Activated CD4-positive, alpha-beta memory T cell treated with anti-CD3 and anti-CD28 coated beads for 36 hours (primary cell): ENCODE data around the gene TOP3B. TPM values are rescaled to one million over a fixed set of nuclear protein-coding genes. Genes with fewer than 3 reads are reported as not detected.

Experiments
- CTCF ChIA-PET: fragments of 350-600 bp; sonication (Branson Sonifier 250); formaldehyde crosslinking; loops from one replicate; lab custom pipeline; 2021; ENCODE audit warnings: antibody characterized with exemption, inconsistent platforms; lab: Charles Lee
- POLR2A ChIA-PET: fragments of 350-600 bp; sonication (Branson Sonifier 250); formaldehyde crosslinking; loops from one replicate; lab custom pipeline; 2021; ENCODE audit warnings: antibody characterized with exemption; lab: Charles Lee
- DNase-seq: peaks from one replicate; pipeline ENCODE4 v3.0.0-alpha.2; 2020
- H3K27ac Mint-ChIP-seq: one replicate; pipeline ENCODE4 v1.8.0; 2021; ENCODE audit warnings: mixed read lengths
- H3K27me3 Mint-ChIP-seq: one replicate; pipeline ENCODE4 v1.8.0; 2021; ENCODE audit warnings: mixed read lengths
- H3K36me3 Mint-ChIP-seq: one replicate; pipeline ENCODE4 v1.8.0; 2021; ENCODE audit warnings: mixed read lengths
- H3K4me1 Mint-ChIP-seq: one replicate; pipeline ENCODE4 v1.8.0; 2021; ENCODE audit warnings: low read depth, mixed read lengths
- H3K4me3 Mint-ChIP-seq: one replicate; pipeline ENCODE4 v1.8.0; 2021; ENCODE audit warnings: mild to moderate bottlenecking, mixed read lengths
- H3K9me3 Mint-ChIP-seq: one replicate; pipeline ENCODE4 v1.8.0; 2021; ENCODE audit warnings: mixed read lengths
- intact Hi-C: fragments of 100-400 bp; cut with micrococcal nuclease; formaldehyde crosslinking; loops from one replicate; pipeline ENCODE4 v1.15.1; 2023
- total RNA-seq, 2 experiments: library from RNA; stranded (reverse); gene quantifications; one replicate each; pipeline ENCODE4 v1.2.3, GENCODE V29; 2021

Gene TOP3B
- total RNA-seq, 2 experiments from 2014 or later: 28.8 to 30.4 TPM

- DNase-seq: no peak
- no peaks in the 10 kb centered on the region for H3K9me3 Mint-ChIP-seq
- ChIA-PET POLR2A (no interaction called here), CTCF (no interaction called here)
- peaks cover 10% of the 10 kb centered on the region for H3K27me3 Mint-ChIP-seq
- no peaks in the 10 kb centered on the region for H3K36me3 Mint-ChIP-seq
- H3K4me1 Mint-ChIP-seq: no peaks in the 10 kb centered on the region
- no peak overlapping the region for H3K27ac Mint-ChIP-seq
- intact Hi-C loops: no loop called here
- no peak overlapping the region for H3K4me3 Mint-ChIP-seq
Observed at GRCh38 chr22:22005945-22006595, 23.5 kb upstream of the TOP3B start.

DNA sequence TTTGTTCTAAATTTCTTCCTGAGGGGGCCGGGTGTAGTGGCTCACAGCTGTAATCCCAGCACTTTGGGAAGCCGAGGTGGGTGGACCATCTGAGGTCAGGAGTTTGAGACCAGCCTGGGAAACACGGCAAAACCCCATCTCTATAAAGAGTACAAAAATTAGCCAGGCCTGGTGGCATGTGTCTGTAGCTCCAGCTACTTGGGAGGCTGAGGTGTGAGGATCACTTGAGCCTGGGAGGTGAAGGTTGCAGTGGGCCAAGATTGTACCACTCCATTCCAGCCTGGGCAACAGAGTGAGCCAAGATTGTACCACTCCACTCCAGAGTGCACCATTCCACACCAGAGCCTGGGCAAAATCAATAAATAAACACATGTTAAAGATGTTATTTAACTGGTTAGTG lies 20.6 kb upstream of the TOP3B start:
- CTCF ChIA-PET: interaction anchor here (2.0 kb wide), 1 partner anchor 31 kb away, joined by 7 read pairs; no protein-coding TSS in a partner anchor
- POLR2A ChIA-PET: no interaction called here

GRCh38 chr22:22002526-22003055 lies 20.0 kb upstream of the TOP3B start:
- no peaks in the 10 kb centered on the region for H3K9me3 Mint-ChIP-seq
- H3K36me3 Mint-ChIP-seq: no peaks in the 10 kb centered on the region
- CTCF ChIA-PET: interaction anchor here (0.9 to 2.0 kb wide), 2 partner anchors 30 to 194 kb away, joined by 3 to 7 read pairs; no protein-coding TSS in a partner anchor

More for the DNA sequence above, 20.6 kb upstream of the TOP3B start:
- no peak overlapping the region for H3K4me3 Mint-ChIP-seq
- no peaks in the 10 kb centered on the region for H3K36me3 Mint-ChIP-seq
- intact Hi-C loops: no loop called here
- H3K9me3 Mint-ChIP-seq: no peaks in the 10 kb centered on the region
- peaks cover 1% of the 10 kb centered on the region for H3K27me3 Mint-ChIP-seq
- no peak for DNase-seq
- H3K27ac Mint-ChIP-seq: no peak overlapping the region
- H3K4me1 Mint-ChIP-seq: no peaks in the 10 kb centered on the region

GRCh38 chr22:22001664-22002525 lies 19.3 kb upstream of the TOP3B start:
- Mint-ChIP-seq H3K9me3 (no peaks in the 10 kb centered on the region), H3K36me3 (no peaks in the 10 kb centered on the region), H3K4me1 (no peaks in the 10 kb centered on the region), H3K27ac (no peak overlapping the region), H3K4me3 (no peak overlapping the region), H3K27me3 (peaks cover 1% of the 10 kb centered on the region)
- ChIA-PET CTCF (interaction anchor here (0.9 to 2.0 kb wide), 2 partner anchors 30 to 195 kb away, joined by 3 to 7 read pairs; no protein-coding TSS in a partner anchor), POLR2A (no interaction called here)
- intact Hi-C loops: no loop called here
- no peak for DNase-seq

More at GRCh38 chr22:22002526-22003055, 20.0 kb upstream of the TOP3B start:
- Mint-ChIP-seq H3K27ac (no peak overlapping the region), H3K27me3 (peaks cover 1% of the 10 kb centered on the region), H3K4me1 (no peaks in the 10 kb centered on the region), H3K4me3 (no peak overlapping the region)
- POLR2A ChIA-PET: no interaction called here
- no peak for DNase-seq
- intact Hi-C loops: no loop called here

GRCh38 chr22:21998595-21999247 lies 16.1 kb upstream of the TOP3B start:
- H3K27me3 Mint-ChIP-seq: peaks cover 1% of the 10 kb centered on the region
- no peak for DNase-seq
- H3K9me3 Mint-ChIP-seq: no peaks in the 10 kb centered on the region
- no peak overlapping the region for H3K4me3 Mint-ChIP-seq
- intact Hi-C loops: no loop called here
- CTCF ChIA-PET: no interaction called here
- no peaks in the 10 kb centered on the region for H3K4me1 Mint-ChIP-seq
- POLR2A ChIA-PET: no interaction called here
- H3K27ac Mint-ChIP-seq: no peak overlapping the region
- H3K36me3 Mint-ChIP-seq: no peaks in the 10 kb centered on the region

DNA sequence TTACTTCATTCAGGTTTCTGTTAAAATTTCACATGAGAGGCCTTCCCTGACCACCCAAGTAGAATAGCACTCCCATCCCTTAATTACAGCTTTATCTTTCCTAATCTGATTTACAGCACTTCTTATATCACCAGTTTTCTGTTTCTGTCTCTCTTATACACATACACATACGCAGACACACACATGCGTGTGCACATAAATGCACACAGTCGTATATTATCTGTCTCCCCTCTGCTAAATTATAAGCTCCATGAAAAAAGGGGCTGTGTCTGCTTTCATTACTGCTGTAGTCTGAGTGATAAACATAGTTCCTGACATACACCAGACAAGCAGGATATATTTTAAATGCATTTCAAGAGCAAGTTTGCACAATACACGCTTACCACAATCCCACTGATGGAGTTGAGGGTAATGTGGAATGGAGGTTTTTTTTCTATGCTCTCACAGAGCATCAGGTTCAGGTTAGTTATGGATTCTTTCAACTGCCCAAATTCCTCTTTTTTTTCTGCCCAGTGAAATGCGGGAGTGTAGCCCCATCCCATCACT lies 13.7 kb upstream of the TOP3B start:
- no peak overlapping the region for H3K4me3 Mint-ChIP-seq
- no peak for DNase-seq
- H3K36me3 Mint-ChIP-seq: no peaks in the 10 kb centered on the region
- intact Hi-C loops: no loop called here
- H3K9me3 Mint-ChIP-seq: no peaks in the 10 kb centered on the region
- no peaks in the 10 kb centered on the region for H3K4me1 Mint-ChIP-seq
- peaks cover 3% of the 10 kb centered on the region for H3K27me3 Mint-ChIP-seq
- no peak overlapping the region for H3K27ac Mint-ChIP-seq
- ChIA-PET CTCF (no interaction called here), POLR2A (no interaction called here)

GRCh38 chr22:21995660-21996059 lies 13.1 kb upstream of the TOP3B start:
- H3K27me3 Mint-ChIP-seq: peaks cover 3% of the 10 kb centered on the region
- no peaks in the 10 kb centered on the region for H3K4me1 Mint-ChIP-seq
- no peak overlapping the region for H3K27ac Mint-ChIP-seq
- DNase-seq: no peak
- ChIA-PET CTCF (no interaction called here), POLR2A (no interaction called here)
- intact Hi-C loops: no loop called here
- no peak overlapping the region for H3K4me3 Mint-ChIP-seq
- no peaks in the 10 kb centered on the region for H3K9me3 Mint-ChIP-seq
- no peaks in the 10 kb centered on the region for H3K36me3 Mint-ChIP-seq

DNA sequence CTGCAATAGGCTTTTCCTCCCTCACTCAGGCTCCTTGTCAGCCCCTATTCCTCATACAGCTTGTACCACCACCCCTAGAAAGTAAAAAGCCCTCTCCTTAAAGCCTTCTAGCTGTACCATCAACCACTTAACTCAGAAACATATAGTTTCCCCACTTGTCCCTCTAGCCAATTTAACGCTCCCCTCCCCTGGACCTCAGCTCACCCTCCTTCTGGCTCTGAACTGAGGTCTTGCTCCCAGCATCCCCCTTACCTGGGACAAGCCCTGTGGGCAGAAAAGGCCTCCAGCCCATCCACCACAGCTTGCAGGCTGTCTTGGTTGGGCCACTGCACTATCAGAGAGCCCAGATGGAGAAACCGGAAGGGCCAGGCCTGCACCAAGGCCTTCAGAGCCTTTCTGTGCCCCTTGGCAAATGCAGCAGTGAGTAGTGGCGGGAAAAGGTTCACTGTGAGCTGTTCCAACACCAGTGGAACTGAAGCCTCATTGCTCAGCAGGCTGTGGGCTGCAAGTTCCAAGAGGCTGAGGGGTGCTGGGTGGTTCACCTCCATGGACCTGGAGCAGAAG lies 12.4 kb upstream of the TOP3B start:
- ChIA-PET POLR2A (no interaction called here), CTCF (no interaction called here)
- Mint-ChIP-seq H3K36me3 (no peaks in the 10 kb centered on the region), H3K9me3 (no peaks in the 10 kb centered on the region), H3K27ac (no peak overlapping the region), H3K4me3 (no peak overlapping the region), H3K4me1 (no peaks in the 10 kb centered on the region), H3K27me3 (peaks cover 2% of the 10 kb centered on the region)
- intact Hi-C loops: no loop called here
- no peak for DNase-seq

DNA sequence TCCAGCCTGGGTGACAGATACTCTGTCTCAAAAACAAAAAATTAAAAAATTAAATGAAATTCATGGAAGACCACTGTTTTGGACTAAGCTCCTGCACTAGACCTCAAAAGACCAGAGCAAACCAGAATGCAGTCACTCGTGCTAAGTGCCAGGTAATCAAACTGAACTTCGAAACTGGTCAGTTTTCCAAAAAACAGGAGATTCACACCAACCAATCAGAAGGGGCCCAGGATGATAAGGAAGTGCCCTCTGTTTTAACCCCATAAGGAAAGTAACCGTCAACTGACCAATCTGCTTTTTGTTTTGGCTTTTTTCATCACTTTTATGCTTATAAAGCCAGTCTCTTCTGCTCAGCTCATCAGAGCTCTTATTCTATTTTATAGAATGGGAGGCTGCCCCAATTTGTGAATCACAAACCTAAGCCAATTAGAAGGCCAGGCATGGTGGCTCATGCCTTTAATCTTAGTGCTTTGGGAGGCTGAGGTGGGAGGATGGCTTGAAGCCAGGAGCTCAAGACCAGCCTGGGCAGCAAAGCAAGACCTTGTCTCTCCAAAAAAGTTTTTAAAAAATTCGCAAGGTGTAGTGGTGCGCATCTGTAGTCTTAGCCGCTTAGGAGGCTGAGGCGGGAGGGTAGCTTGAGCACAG lies 10.1 kb upstream of the TOP3B start:
- no peaks in the 10 kb centered on the region for H3K36me3 Mint-ChIP-seq
- H3K4me3 Mint-ChIP-seq: no peak overlapping the region
- no peak for DNase-seq
- peaks cover 4% of the 10 kb centered on the region for H3K27me3 Mint-ChIP-seq
- POLR2A ChIA-PET: no interaction called here
- CTCF ChIA-PET: interaction anchor here (4.0 kb wide), 1 partner anchor 20 kb away, joined by 20 read pairs; no protein-coding TSS in a partner anchor
- intact Hi-C loops: no loop called here
- H3K9me3 Mint-ChIP-seq: no peaks in the 10 kb centered on the region
- no peaks in the 10 kb centered on the region for H3K4me1 Mint-ChIP-seq
- H3K27ac Mint-ChIP-seq: no peak overlapping the region

GRCh38 chr22:21991774-21992173 lies 9.2 kb upstream of the TOP3B start:
- DNase-seq: no peak
- ChIA-PET CTCF (interaction anchor here (4.0 kb wide), 1 partner anchor 19 kb away, joined by 20 read pairs; no protein-coding TSS in a partner anchor), POLR2A (no interaction called here)
- Mint-ChIP-seq H3K27me3 (peaks cover 4% of the 10 kb centered on the region), H3K4me1 (no peaks in the 10 kb centered on the region), H3K9me3 (no peaks in the 10 kb centered on the region), H3K27ac (no peak overlapping the region), H3K4me3 (no peak overlapping the region), H3K36me3 (no peaks in the 10 kb centered on the region)
- intact Hi-C loops: no loop called here

GRCh38 chr22:21991304-21991596 lies 8.7 kb upstream of the TOP3B start:
- intact Hi-C loops: no loop called here

More at GRCh38 chr22:21991304-21991596, 8.7 kb upstream of the TOP3B start:
- peaks cover 4% of the 10 kb centered on the region for H3K27me3 Mint-ChIP-seq
- ChIA-PET POLR2A (no interaction called here), CTCF (interaction anchor here (4.0 kb wide), 1 partner anchor 19 kb away, joined by 20 read pairs; no protein-coding TSS in a partner anchor)
- H3K4me3 Mint-ChIP-seq: no peak overlapping the region
- H3K4me1 Mint-ChIP-seq: no peaks in the 10 kb centered on the region
- H3K9me3 Mint-ChIP-seq: no peaks in the 10 kb centered on the region
- no peak overlapping the region for H3K27ac Mint-ChIP-seq
- no peaks in the 10 kb centered on the region for H3K36me3 Mint-ChIP-seq
- DNase-seq: no peak
